HG03097 (cell line): ENCODE measurements around the gene RAB40B.
"Not testable (repeated sequence)": the region's sequence is repeated elsewhere in the genome, so short reads cannot be mapped to it uniquely, and the experiment has no call there.

Experiments
- ATAC-seq: cut with Tn5 transposase; IDR thresholded peaks from one replicate; pipeline ENCODE4 v1.9.1; 2021; ENCODE audit not compliant: unreplicated experiment, low FRiP score

The RAB40B gene

GRCh38 chr17:82654611-82655010 lies 43.9 kb downstream of the RAB40B start:
- ATAC-seq, result not testable (repeated sequence)

- ATAC-seq, result no peak
Measured at GRCh38 chr17:82653651-82654528, 44.6 kb downstream of the RAB40B start.

- ATAC-seq, result no peak
Measured at GRCh38 chr17:82650723-82651122, 47.8 kb downstream of the RAB40B start.

GRCh38 chr17:82649501-82650261 lies 48.8 kb downstream of the RAB40B start:
- ATAC-seq, result no peak

DNA sequence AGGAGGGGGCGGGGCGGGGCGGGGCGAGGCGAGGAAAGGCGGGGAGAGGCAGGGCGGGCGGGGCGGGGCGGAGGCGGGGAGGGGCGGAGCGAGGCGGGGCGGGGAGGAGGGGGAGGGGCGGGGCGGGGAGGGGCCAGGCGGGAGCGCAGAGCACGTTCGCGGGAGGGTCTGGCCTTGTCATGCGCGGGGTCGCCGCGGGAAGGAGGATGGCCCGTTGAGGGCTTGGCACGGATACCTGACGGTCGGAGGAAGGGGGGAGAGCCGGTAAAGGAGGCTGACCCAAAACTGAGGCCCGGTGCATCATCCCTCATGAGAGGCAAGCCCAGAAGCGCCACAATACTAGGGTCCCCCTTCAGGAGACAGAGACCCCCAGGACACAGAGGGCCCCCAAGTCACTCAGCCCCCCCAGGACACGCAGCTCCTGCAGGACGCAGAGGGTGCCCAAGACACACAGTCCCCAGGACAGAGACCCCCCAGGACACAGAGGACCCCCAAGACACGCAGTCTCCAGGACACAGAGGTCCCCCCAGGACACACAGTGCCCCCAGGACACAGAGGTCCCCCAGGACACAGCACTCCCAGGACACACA lies 49.7 kb downstream of the RAB40B start:
- no peak for ATAC-seq

DNA sequence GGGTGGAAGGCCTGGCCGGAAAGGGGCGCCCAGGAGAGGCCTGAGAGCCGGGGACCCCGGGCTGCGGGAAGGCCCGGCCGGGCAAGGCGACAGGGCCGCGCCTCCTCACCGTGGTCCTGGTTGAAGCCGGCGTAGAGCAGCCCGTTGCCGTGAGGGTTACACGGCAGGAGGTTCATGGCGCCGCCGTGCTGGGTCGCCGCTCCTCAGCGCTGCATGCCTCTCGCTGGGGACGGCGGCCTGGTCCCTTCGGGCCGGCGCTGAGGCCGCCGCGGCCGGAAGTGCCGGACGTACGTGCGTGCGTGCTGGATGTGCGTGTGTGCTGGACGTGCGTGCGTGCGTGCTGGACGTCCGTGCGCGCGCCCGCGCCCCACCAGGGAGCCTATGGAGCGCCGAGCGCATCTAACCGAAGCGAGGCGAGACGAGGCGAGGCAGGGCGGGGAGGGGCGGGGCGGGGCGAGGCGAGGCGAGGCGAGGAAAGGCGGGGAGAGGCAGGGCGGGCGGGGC lies 50.3 kb downstream of the RAB40B start, which contains the start of gene WDR45B:
Gene WDR45B (minus strand): TSS at position 280 of the 504 bp plus-strand sequence. CDS start 104 bp downstream, at position 176.
- peak; percentile 76 for ATAC-seq

GRCh38 chr17:82647593-82648164 lies 50.8 kb downstream of the RAB40B start:
- peak; percentile 24 for ATAC-seq

DNA sequence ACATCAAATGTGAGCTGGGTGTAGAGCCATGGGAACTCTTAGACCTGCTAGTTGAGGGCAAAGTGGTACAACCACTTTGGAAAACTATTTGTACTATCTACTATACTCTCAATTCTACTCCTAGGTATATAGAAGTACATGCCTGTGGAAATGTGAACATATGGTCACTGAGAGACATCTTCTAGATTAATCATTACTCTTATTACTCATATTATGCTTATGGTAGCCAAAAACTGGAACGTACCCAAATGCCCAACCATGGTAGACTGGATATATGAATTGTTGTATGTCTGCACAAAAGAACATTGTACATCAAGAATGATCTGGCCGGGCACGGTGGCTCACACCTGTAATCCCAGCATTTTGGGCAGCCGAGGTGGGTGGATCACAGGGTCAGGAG lies 53.0 kb downstream of the RAB40B start:
- ATAC-seq, result no peak

DNA sequence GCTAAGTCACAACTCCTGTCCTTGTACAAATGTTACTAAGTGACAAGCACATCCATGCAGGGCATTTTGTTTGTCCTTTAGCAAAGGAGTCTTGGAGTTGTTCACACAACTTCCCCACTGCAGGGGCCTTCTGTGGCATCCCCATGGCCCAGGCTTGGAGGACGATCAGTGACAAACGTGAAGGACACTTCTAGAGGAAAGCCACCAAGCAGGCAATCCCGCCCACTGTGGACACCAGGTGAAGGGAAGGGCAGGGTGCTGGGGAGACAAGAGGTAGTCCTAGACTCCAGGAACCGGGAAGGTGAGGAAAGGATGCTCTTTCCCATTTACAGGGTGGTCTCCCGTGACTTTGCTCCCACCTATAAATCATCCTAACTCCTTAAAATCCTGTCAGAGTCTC lies 54.4 kb downstream of the RAB40B start:
- ATAC-seq, result no peak

- ATAC-seq, result no peak
Measured at GRCh38 chr17:82642022-82642421, 56.5 kb downstream of the RAB40B start.

DNA sequence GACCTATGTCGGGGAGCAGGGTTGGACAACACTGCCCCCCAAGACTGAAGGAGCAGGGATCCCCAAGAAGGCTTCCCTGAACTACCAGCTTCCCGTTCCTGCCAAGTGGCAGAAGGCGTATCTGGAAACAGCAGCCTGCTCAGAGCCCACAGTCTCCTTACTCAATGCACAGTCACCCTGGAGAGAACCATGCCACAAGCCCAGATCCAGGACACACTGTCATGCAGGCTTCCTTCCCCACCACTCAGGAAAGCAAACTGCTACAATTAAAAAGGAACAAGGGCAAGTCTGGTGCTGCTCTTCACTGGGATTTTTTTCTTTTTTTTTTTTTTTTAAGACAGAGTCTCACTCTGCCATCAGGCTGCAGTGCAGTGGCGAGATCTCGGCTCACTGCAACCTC lies 58.5 kb downstream of the RAB40B start:
- ATAC-seq, result no peak

GRCh38 chr17:82639628-82640027 lies 58.9 kb downstream of the RAB40B start:
- no peak for ATAC-seq

- no peak for ATAC-seq
Measured at GRCh38 chr17:82638183-82638773, 60.2 kb downstream of the RAB40B start.

DNA sequence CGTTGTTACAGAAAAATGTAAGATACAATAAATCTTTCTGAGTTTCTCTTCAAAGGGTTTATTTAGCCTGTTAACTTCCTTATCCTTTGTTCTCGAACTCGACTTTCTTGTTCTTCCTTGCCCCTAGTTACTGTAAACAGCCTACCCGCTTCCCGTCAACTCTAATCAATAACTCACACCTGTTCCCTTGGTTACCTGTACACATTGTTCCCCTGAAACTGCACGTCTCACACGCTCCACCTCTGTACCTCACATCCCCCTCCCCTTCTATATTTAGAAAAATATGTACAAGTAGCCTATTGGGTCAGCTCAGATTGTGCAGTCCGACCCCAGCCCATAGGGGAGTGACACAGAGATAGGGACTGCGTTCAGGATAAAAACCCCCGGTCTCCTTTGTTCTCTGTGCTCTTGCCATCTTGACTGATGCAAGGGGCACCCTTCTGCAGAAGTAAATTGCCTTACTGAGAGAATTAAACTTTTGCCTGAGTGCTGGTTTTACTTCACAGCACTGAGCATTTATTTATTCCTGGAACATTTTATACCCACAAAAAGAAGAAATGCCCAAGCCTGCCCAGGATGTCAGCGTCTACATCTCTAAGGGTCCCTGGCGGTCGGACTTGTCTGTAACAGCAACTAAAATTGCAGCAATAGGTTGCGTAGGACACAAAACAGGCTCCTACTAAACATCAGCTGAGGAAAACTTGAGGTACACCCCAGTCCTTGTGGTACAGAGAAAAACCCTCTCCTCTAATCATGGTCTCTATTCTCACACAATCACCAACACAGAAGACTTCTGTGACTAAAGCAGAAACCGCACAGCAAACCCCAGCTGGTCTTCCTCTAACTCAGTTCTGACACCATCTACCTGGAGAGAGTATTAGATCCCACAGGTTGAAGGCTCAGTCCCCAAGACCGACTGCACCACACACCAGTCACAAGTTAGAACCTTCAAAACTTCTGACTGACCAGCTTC lies 61.6 kb downstream of the RAB40B start:
- ATAC-seq, result no peak

GRCh38 chr17:82633343-82633742 lies 65.2 kb downstream of the RAB40B start:
- ATAC-seq, result no peak

- ATAC-seq, result no peak
Measured at GRCh38 chr17:82632451-82632850, 66.0 kb downstream of the RAB40B start.

DNA sequence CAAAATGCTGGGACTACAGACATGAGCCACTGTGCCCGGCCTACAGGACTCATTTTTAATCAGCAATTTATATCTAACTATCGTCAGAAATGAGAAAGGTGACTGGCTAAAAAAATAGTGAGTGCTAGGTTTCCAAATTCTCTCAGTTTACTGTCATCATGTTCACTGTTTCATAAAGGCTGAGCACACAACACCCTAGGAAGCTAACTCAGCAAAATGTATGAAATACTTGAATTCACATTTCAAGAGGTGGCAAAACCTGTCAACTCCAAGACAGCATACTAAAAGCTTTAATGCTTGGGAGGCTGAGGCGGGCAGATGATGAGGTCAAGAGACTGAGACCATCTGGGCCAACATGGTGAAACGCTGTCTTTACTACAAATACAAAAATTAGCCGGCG lies 67.0 kb downstream of the RAB40B start:
- ATAC-seq, result no peak

DNA sequence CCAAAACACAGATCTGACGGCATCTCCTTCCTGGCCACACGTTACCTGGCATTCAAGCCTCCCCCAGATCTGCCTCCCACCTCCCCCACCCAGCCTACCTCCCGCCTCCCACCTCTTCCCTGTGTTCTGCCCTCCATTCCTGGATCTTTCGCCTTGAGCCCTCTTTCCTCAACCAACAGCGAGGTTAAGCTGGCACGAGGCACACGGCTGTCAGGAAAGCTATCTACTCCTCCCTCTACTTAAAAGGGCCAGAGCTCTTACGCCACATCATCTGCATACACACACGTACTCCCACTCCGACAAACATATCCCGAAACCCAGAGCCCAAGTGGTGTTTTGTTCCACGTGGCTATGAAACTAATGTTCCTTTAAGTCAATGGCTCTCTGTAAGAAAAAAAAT lies 68.3 kb downstream of the RAB40B start:
- no peak for ATAC-seq

DNA sequence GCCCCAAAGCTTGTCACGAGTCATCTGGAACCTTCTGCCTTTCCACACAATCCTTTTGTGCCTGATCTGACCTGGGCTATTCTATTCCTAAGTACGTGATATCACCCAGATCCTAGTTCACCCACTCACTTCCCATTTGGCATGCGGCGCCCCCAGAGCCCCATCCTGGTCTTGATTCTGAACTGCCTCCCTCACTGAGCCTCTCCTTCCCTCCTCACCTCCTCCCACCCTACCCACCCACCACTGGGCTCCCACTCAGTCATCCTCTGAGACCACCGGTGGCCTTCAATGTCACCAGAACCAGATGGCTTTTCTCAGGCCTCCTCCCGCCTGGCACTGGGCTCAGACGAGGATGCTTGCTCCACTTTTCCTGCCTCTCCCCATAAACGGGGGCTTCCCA lies 68.8 kb downstream of the RAB40B start:
- ATAC-seq, result no peak
